ENCODE results near the gene EFNA4.

- TF ChIP-seq CTCF (IDR thresholded peaks at IDR 0.05) (no peak), POLR2A (IDR thresholded peaks at IDR 0.05) (no peak)
Observed at GRCh38 chr1:155085504-155086127, 22.1 kb downstream of the EFNA4 start.

All from testis (tissue), 2 donors.